K562 (cell line): Measurements from ENCODE around the gene SLC25A11.

Experiments
- FOXK1 ChIP-seq: sonication (generic); formaldehyde crosslinking; IDR thresholded peaks from 2 replicates; pipeline ENCODE4 v1.8.0; 2022; ENCODE audit warnings: missing genetic modification reagents, mild to moderate bottlenecking, borderline replicate concordance
- GTF2F1 ChIP-seq: IDR thresholded peaks from 2 replicates; pipeline ENCODE4 v1.6.1; 2011; ENCODE audit warnings: low read depth, low read length, improper control_type of control experiment
- POLR2A ChIP-seq: fragments of 450-650 bp; conservative IDR thresholded peaks from 2 replicates; pipeline ENCODE4 v1.6.1; 2016
- SIN3A ChIP-seq, 2 experiments: fragments of 150-350 bp in 1 of 2; IDR thresholded peaks; 2 replicates each; pipeline ENCODE4 v1.6.1; 2011 to 2016; ENCODE audit warnings: borderline replicate concordance in 2 of 2, low read depth in 2 of 2, low read length in 2 of 2, mild to moderate bottlenecking in 2 of 2, moderate library complexity in 2 of 2; ENCODE audit not compliant: control insufficient read depth in 1 of 2
- SMAD3 ChIP-seq: fragments of 450-650 bp; formaldehyde crosslinking; conservative IDR thresholded peaks from 2 replicates; pipeline ENCODE4 v1.4.0; 2020; ENCODE audit warnings: mild to moderate bottlenecking
- ZBTB33 ChIP-seq: sonication (generic); formaldehyde crosslinking; IDR thresholded peaks from 2 replicates; pipeline ENCODE4 v1.8.1; 2023; ENCODE audit warnings: mild to moderate bottlenecking, missing genetic modification reagents
- ZEB2 ChIP-seq: fragments of 450-650 bp; IDR thresholded peaks from 2 replicates; pipeline ENCODE4 v1.6.1; 2016
- ZNF217 ChIP-seq: sonication (generic); formaldehyde crosslinking; IDR thresholded peaks from 2 replicates; pipeline ENCODE4 v1.8.0; 2022; ENCODE audit warnings: mild to moderate bottlenecking, missing genetic modification reagents

- no peak for TF ChIP-seq POLR2A
- no peak for TF ChIP-seq FOXK1 (CRISPR knock-in tag)
- TF ChIP-seq SIN3A (IDR thresholded peaks at IDR 0.05; ENCODE audit: borderline replicate concordance in 2 of 2, control insufficient read depth in 1 of 2, low read depth in 2 of 2, low read length in 2 of 2), result no peak
- TF ChIP-seq GTF2F1, result no peak
- TF ChIP-seq ZBTB33, result no peak
- no peak for TF ChIP-seq ZNF217 (CRISPR knock-in tag)
- TF ChIP-seq ZEB2, result no peak
- no peak for TF ChIP-seq SMAD3 (CRISPR knock-in tag)
Observed at GRCh38 chr17:4950746-4951204, 10.9 kb upstream of the SLC25A11 start, which contains the start of gene ENO3.
